NCI-H774 (cell line): ENCODE results near the gene WIZ.
"Not testable (repeated sequence)": the region's sequence is repeated elsewhere in the genome, so short reads cannot be mapped to it uniquely, and the experiment has no call there.

Experiments used
- DNase-seq: peaks from one replicate; lab custom pipeline; 2025; lab: John Stamatoyannopoulos, UW

The WIZ gene

DNA sequence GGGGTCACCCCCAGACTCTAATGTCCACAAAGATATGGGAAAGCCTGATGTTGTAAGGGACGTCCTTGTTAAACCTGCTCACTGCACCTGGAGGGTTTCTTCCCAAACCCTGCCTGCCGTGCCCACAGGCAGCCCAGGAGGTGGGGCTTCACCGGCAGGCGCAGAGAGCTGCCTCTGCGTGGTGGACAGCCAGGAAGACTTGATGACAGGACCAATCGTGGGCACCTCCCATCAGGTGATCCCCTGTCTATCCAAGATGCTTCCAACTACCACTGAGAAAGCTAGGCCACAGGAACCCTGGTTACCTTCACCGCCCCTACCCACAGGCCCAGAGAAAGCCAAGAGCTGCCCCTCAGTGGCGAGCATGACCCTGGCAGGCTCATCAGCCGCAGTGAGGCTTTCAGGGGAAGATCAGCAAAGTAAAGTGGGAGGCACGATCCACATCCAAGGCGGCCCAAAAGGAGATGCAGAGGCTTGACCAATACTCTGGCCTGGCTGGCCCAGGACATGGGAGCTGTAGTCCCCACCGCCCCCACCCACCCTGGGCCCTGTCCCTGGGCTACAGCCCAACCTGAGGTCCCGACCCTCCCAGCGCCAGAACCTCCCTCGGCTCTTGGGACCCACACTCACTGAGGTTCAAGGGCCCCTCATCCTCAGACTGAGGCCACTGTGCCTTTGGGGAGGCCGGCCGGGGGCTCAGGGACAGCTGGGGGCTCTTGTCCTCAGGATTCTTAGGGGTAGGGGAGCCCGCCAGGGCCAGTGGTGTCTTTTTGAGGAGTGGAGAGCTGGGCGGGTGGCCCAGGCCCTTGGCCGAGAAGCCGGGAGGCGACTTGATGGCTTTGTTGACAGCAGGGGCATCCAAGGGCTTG, 20.6 kb downstream of the WIZ start:
- DNase-seq, result no peak

- no peak for DNase-seq
Measured at GRCh38 chr19:15427991-15428471, 21.7 kb downstream of the WIZ start.

DNA sequence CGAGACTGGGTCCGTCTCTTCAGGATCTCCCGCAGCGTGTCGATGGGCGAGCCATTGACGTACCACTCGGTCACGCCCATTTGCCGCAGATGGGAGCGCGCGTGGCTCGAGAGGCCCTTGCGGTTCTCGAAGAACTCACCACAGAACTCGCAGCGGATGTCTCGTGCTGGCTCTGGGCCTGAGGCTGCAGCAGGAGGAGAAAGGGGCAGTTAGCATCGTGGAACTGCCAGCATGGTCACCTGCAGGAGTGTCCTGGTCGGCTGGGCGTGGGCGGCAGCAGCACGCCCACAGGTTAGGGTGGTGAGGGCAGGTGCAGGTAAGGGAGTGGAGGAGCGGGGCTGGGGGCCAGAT, 22.4 kb downstream of the WIZ start:
- no peak for DNase-seq

DNA sequence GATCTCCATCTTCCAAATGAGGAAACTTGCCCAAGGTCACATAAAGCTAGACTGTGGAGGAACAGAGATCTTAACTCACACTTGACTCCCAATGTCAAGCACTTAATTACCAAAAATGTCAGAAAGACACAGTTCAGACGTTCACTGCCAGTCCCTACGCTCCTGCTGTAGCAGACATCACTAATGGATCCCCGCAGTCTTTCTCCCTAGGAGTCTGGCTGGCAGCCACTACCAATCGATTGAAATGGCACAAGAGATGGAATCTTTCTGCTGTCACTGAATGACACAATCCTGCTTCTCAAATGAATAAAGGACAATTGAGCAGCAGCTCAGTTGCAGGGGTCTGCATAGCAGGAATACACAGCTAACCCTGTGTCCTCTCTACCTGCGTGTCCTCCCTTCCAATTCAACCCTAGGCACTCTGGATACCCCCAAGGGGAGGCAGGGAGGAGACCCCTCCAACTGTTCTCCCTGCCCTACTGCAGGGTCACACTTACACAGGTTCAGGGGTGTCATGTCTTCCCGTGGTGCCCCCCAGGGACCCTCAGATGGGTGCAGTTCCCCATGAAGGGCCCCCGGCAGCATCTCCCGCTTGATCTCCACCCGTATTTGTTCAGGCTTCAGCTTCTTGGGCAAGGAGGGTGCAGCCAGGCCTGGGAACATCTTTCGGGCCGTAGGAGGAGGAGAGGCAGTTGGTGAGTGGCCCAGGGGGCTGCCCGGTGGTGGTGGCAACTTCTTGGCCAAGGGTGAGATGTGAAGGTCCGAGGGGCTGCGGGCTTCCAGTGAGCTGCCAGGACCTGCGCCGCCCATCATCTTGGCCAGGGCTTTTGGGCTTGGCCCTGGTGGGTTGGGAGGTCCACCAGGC, 23.0 kb downstream of the WIZ start:
- DNase-seq, result no peak

DNA sequence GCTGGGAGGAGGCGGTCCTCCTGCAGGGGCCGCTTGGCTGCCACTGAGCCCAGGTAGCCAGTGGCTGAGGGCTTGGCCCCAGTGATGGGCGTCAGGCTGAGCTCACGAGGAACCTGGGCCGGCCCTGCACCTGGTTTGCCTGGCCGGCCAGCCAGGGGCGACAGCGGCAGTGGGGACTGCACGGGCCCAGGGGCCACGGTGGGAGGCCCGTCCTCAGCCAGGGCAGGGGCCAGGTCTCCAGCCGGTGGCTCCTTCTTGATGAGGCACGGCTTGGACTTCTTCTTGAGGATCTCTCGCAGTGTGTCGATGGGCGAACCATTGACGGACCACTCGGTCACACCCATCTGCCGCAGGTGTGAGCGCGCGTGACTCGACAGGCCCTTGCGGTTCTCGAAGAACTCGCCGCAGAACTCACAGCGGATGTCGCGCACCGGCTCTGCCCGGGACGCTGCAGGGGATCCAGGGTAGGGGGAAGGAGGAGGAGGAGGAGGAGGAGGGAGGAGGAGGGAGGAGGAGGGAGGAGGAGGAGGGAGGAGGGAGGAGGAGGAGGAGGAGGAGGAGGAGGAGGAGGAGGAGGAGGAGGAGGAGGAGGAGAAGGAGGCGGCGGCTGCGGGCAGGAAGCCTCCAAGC, 24.3 kb downstream of the WIZ start:
- DNase-seq, result no peak

DNA sequence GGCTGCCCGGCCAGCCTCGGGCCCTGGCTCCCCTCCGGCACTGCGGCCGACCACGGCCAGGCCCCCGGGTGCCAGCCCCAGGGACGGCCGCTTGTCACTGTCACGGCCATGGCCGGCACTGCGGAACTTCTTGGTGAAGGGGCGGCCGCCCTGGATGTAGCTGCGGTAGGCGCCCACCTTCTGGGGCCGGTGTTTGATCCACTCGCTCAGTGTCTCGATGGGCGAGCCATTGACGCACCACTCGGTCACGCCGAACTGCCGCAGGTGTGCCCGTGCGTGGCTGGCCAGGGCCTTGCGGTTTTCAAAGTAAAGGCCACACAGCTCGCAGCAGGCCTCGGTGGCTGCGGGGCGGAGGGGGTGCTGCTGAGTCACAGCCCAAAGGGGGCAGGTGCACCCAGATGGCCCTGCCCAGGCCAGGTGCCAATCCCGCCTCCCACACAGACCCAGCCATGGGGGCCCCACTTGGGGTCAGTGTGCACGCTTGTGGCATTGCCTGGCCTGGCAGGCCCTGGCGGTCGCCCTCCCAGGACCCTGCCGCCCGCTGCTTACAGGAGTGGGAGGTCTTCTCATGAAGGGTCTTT, 25.0 kb downstream of the WIZ start:
- DNase-seq, result no peak

- DNase-seq, result no peak
Measured at GRCh38 chr19:15424121-15424520, 25.6 kb downstream of the WIZ start.

DNA sequence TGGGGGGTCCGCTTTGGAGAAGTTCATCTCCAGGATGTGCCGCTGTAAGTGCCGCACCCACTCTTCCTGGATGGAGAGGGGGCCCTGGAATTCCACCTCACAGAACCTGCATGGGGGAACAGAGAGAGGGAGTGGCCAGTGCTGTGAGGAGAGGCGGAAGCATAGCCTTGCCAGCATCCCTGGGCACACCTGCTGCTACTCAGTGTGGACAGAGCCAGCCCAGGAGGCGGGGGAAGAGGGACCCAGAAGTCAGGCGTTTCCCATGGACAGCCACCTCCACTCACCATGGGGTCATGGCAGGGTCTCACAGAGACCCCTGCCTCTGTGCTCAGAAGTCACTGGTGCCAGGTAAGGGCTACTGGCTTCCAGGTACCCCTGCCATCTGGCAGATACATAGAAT, 26.6 kb downstream of the WIZ start:
- no peak for DNase-seq

- no peak for DNase-seq
Measured at GRCh38 chr19:15422296-15423075, 27.3 kb downstream of the WIZ start.

GRCh38 chr19:15421721-15422260, 28.0 kb downstream of the WIZ start:
- no peak for DNase-seq

- DNase-seq, result no peak
Measured at GRCh38 chr19:15421136-15421695, 28.5 kb downstream of the WIZ start.

- DNase-seq, result no peak
Measured at GRCh38 chr19:15419413-15420025, 30.2 kb downstream of the WIZ start.

GRCh38 chr19:15418579-15419412, 31.0 kb downstream of the WIZ start, which contains the start of gene AKAP8L:
Gene AKAP8L, minus strand, starts transcription at chr19:15418988. Its CDS starts 65 bp downstream, at chr19:15418923.
- DNase-seq, result peak; percentile 98

DNA sequence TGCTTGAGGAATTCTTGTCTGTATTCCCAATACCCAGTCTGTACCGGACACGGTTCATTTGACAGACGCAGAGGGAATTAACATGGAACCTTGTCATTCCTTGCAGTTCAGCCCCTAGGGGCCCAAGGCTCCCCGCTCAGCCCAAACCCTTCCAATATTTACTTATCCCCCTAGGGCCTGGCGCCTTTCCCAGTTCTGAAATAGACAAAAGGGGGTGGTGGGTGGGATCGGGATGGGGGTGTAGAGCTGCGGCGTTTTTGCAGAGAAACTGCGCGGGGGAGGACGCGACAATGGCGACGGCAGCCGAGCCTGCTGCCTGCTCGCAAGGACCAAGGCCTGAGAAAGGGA, 31.6 kb downstream of the WIZ start:
- no peak for DNase-seq

- no peak for DNase-seq
Measured at GRCh38 chr19:15417699-15418098, 32.1 kb downstream of the WIZ start.

- no peak for DNase-seq
Measured at GRCh38 chr19:15412832-15413231, 36.9 kb downstream of the WIZ start.

GRCh38 chr19:15411351-15411750, 38.4 kb downstream of the WIZ start:
- not testable (repeated sequence) for DNase-seq

- DNase-seq, result no peak
Measured at GRCh38 chr19:15404780-15405211, 45.0 kb downstream of the WIZ start.

GRCh38 chr19:15404097-15404779, 45.5 kb downstream of the WIZ start:
- DNase-seq, result no peak
